Daoy (cell line): ENCODE results near the gene INSC. TPM values are rescaled to one million over a fixed set of nuclear protein-coding genes. Genes with fewer than 3 reads are reported as not detected.
"Not testable (repeated sequence)": the region's sequence is repeated elsewhere in the genome, so short reads cannot be mapped to it uniquely, and the experiment has no call there.

Source experiments
- DNase-seq: peaks from one replicate; pipeline ENCODE4 v3.0.0-alpha.2; 2015; ENCODE audit warnings: low read depth
- total RNA-seq: library from RNA; depleted of rRNA; stranded (reverse); fragments of >200 nt; shearing (Covaris generic); gene quantifications from 2 replicates; pipeline ENCODE4 v1.2.3, GENCODE V29; 2014; rRNA removed

INSC gene
- total RNA-seq, result not detected in 2 replicates

GRCh38 chr11:15114501-15115475, at the start of gene INSC:
INSC (plus strand) TSS chr11:15114923; CDS start chr11:15149175, 34,252 bp downstream.
- no peak for DNase-seq

DNA sequence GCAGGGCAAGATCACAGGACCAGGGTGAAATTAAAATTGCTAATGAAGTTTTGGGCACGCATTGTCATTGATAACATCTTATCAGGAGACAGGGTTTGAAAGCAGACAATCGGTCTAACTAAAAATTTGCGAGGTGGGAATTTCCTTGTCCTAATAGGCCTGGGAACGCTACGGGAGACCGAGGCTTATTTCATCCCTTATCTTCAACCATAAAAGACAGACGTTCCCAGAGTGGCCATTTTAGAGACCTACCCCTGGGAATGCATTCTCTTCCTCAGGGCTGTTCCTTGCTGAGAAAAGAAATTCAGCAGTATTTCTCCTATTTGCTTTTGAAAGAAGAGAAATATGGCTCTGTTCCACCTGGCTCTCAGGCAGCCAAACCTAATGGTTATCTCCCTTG, 45.0 kb upstream of the INSC start:
- not testable (repeated sequence) for DNase-seq

DNA sequence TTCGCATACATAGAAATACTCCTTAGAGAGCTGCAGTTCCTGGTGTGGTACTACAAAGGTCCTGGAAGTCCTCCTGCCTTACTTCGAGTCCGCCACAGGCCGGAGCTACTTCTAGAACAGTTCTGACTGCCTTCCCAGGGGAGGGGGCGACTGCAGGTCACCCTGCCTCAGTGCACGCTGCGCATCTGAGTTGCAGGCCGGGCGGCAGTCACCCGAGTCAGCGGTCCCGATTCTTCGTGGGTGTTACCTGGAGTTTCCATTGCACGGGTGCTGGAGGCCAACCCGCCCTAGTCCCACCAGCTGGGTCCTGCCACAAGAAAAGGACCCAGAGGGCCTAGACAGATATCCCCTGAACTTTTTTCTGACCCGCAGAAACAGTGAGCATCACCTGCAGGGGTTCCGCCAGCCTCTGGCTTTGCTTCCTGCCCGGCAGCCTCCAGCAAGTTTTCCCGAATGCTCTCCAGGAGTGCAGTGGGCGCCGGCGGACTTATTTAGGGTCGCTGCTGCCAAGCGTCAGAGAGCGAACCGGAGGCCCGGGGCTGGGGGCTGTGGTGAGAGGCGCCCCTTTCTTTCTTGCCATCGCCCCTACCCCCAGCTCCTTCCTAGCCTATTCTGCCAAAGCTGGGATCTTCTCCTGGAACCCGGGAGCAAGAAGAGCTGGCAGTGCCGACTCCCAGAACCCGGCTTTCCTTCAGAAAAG, 43.0 kb upstream of the INSC start:
- no peak for DNase-seq

DNA sequence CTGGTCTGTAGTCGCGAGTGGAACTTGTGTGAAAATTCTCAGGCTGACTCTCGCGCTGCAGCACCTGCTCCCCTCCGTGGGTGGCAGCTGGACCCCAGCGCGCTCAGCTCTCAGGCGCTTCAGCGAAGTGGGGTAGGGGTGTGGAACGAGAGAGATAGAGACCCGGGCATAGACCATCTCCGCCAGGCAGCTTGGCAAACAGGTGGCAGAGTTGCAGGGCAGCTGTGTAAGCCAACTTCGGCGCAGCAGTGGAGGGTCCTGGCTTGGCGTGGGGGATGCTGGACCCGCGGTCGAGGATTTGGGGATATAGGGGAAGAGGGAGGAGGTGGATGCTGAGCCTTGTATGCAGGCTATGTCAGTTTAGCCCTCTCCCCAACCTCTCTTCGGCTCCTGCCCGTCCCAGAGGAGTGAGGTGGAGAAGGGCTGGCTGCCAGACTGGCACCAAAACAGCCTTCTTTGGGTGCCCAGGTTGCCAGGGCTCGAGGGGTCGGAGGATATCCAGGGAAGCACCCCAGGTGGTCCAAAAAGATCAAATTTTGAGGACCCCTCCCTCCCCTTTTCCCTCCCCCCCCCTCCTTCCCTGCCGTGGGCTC, 42.1 kb upstream of the INSC start:
- DNase-seq, result no peak

GRCh38 chr11:15073361-15074205, 41.1 kb upstream of the INSC start, which contains the start of gene CALCB:
CALCB (plus strand) TSS chr11:15073593; CDS start chr11:15074719, 1,126 bp downstream.
- peak; percentile 39 for DNase-seq

- DNase-seq, result peak; percentile 78
Measured at GRCh38 chr11:15074206-15075161, 40.2 kb upstream of the INSC start.

DNA sequence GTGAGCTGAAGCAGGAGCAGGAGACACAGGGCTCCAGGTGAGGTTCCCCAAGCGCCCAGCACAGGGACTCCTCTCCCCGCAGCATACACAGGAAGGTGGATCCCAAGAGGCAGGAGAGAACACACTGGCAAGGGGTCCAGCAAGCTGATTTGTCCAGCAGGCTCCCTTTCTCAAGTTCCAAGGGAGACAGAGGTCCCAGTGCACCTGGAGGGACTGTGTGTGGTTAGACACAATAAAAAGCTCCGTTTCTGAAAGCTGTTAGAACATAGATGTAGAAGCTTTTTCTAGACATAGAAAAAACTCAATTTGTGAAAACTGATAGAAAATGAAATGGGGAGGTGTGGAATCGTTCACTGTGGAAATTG, 39.6 kb upstream of the INSC start:
- no peak for DNase-seq

GRCh38 chr11:15091175-15091574, 23.5 kb upstream of the INSC start:
- no peak for DNase-seq

GRCh38 chr11:15091625-15092024, 23.1 kb upstream of the INSC start:
- DNase-seq, result no peak

DNA sequence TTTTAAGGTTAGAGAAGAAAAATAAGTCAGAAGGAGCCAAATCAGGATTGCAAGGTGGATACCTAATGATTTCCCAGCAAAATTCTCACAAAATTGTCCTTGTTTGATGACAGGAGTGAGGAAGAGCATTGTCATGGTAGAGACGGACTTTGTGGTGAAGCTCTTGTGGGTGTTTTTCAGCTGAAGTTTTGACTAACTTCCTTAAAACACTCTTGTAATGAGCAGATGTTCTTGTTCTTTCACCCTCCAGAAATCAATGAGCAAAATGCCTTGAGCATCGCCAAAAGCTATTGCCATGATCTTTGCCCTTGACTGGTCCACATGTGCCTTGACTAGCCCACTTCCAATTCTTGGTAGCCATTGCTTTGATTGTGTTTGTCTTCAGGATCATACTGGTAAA, 21.3 kb upstream of the INSC start:
- DNase-seq, result no peak

- no peak for DNase-seq
Measured at GRCh38 chr11:15095736-15096228, 18.9 kb upstream of the INSC start.

DNA sequence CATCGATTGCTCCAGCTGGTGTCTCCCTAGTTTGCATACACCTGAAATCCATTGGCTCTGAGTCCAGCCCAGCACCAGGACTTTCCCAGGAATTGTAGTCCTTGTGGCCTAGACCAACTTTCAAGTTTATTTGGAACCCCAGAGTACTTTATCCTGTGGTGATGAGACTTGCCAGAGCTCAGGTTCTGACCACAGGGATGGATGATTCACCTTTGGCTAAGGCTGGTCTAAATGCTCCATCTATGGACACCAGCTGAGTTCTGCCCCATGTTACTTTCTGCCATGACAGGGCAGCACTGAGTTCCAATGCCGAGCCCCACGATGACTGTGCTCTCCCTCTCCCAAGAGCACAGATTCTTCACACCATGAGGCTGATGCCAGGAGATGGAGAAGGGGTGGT, 17.3 kb upstream of the INSC start:
- no peak for DNase-seq

GRCh38 chr11:15099267-15099666, 15.5 kb upstream of the INSC start:
- DNase-seq, result no peak

GRCh38 chr11:15101072-15101709, 13.5 kb upstream of the INSC start:
- peak; percentile 56 for DNase-seq

GRCh38 chr11:15104166-15104565, 10.6 kb upstream of the INSC start:
- DNase-seq, result no peak

GRCh38 chr11:15106201-15106965, 8.3 kb upstream of the INSC start:
- peak; percentile 54 for DNase-seq

- DNase-seq, result peak; percentile 27
Measured at GRCh38 chr11:15107730-15108515, 6.8 kb upstream of the INSC start.

DNA sequence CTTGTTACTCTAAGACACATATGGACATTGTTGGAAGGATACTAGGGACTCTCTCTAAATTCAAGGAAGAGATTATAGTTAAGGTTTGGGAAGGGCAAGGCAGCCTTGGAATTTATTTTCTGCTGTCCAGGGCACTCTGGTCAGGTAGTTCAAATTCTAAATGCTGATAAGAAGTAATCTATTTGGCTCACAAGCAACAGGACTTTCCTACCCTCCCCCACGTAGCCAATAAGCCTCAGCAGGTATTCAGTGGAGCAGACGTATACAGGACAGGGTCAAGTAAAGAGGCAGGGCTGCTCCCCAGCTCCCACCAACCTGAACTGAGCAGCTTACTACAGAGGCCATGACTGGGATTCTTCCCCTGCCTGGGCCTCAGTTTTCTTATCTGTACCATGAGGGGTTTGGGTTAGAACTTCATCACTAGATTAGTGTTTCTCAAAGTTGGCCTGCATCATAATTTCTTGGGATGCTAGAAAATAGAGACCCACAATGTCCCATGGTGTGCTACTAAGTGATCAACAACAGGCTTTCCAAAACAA, 6.1 kb upstream of the INSC start:
- no peak for DNase-seq
